Upper lobe of left lung (tissue), 6 donors: ENCODE results near the gene NAPB. TPM values are rescaled to one million over a fixed set of nuclear protein-coding genes. Genes with fewer than 3 reads are reported as not detected.

Experiments
- ATAC-seq, 2 donors: fragments of 200-7000 bp; cut with Tn5 transposase; one replicate each; pipeline ENCODE4 v1.9.1; 2022; ENCODE audit warnings: mild to moderate bottlenecking in 2 of 2, moderate library complexity in 2 of 2; ENCODE audit not compliant: low FRiP score in 2 of 2
- DNase-seq, 2 donors: peaks; one replicate each; pipeline ENCODE4 v3.0.0-alpha.2; 2019 to 2020
- H3K27ac ChIP-seq, 4 donors: fragments of 200-600 bp; sonication (generic); one replicate each; pipeline ENCODE4 v1.5.1; 2016 to 2019
- H3K27me3 ChIP-seq, 4 donors: fragments of 200-600 bp; sonication (generic); one replicate each; pipeline ENCODE4 v1.5.1; 2017 to 2019
- H3K36me3 ChIP-seq, 4 donors: fragments of 200-600 bp; sonication (generic); one replicate each; pipeline ENCODE4 v1.5.1; 2016 to 2019
- H3K4me1 ChIP-seq, 4 donors: fragments of 200-600 bp; sonication (generic); one replicate each; pipeline ENCODE4 v1.5.1; 2018 to 2019
- H3K4me3 ChIP-seq, 4 donors: fragments of 200-600 bp; sonication (generic); one replicate each; pipeline ENCODE4 v1.5.1; 2017 to 2019; ENCODE audit warnings: mild to moderate bottlenecking in 2 of 4, moderate library complexity in 1 of 4
- H3K9me3 ChIP-seq, 4 donors: fragments of 200-600 bp; sonication (generic); one replicate each; pipeline ENCODE4 v1.5.1; 2018 to 2019
- EP300 ChIP-seq, 4 donors: sonication (generic); formaldehyde crosslinking; IDR thresholded peaks; one replicate each; pipeline ENCODE4 v1.5.1; 2017; ENCODE audit warnings: antibody characterized with exemption in 4 of 4, control low read depth in 2 of 4
- POLR2A ChIP-seq, 4 donors: fragments of 450-650 bp; IDR thresholded peaks; one replicate each; pipeline ENCODE4 v1.5.1; 2016 to 2017; ENCODE audit warnings: antibody characterized with exemption in 4 of 4, mild to moderate bottlenecking in 2 of 4
- POLR2AphosphoS5 ChIP-seq, 2 donors: sonication (generic); formaldehyde crosslinking; IDR thresholded peaks; one replicate each; pipeline ENCODE4 v1.5.1; 2017; ENCODE audit warnings: antibody characterized with exemption in 2 of 2
- WGBS, 2 donors: methylation state at CpG; one replicate each; pipeline ENCODE4 v1.1.5; 2017 to 2018; 5-methylcytosine and 5-hydroxymethylcytosine counted together
- total RNA-seq, 6 donors: library from RNA; depleted of rRNA in 4 of 6; stranded (reverse); fragments of >200 nt in 4 of 6; gene quantifications; one replicate each; pipeline versions ENCODE4 v1.1.0 to v1.2.1, GENCODE V29; 2016 to 2021
- TF ChIP-seq, protein P1 (sequence below), 6 experiments: fragments of 450-650 bp in 4 of 6; fragments of 200-600 bp in 2 of 6; sonication (generic) in 2 of 6; IDR thresholded peaks; one replicate each; pipeline ENCODE4 v1.5.1; 2016 to 2019; ENCODE audit warnings: antibody characterized with exemption in 6 of 6
- donor health status: DM: no; HTN: no; CAD: no; lungs with moderate emphysema.
- donor health status: DM: no; HTN: yes; CAD: no; lungs with severe emphysema.

The NAPB gene
- total RNA-seq, 6 donors from 2014 or later, result 9.7 to 27.7 (median 11.1) TPM

DNA sequence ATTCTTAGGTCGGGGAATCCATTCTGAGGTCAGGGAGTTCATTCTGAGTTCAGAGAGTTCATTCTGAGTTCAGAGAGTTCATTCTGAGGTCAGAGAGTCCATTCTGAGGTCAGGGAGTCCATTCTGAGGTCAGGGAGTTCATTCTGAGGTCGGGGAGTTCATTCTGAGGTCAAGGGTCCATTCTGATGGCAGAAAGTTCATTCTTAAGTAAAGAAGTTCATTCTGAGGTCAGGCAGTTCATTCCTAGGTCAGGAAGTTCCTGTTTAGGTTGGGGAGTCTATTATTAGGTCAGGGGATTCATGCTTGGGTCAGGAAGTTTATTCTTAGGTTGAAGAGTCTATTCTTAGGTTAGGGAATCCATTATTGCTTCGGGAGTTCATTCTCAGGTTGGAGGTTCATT is 87.2 kb downstream of the NAPB start:
- ATAC-seq (no peak), DNase-seq (no peak)
- no peak for TF ChIP-seq POLR2AphosphoS5 (IDR thresholded peaks at IDR 0.05)
- no peak for TF ChIP-seq POLR2A (IDR thresholded peaks at IDR 0.05)
- TF ChIP-seq EP300 (IDR thresholded peaks at IDR 0.05), result peak in 2 of 4 donors; percentile 64 to 74
- TF ChIP-seq, protein P1, sequence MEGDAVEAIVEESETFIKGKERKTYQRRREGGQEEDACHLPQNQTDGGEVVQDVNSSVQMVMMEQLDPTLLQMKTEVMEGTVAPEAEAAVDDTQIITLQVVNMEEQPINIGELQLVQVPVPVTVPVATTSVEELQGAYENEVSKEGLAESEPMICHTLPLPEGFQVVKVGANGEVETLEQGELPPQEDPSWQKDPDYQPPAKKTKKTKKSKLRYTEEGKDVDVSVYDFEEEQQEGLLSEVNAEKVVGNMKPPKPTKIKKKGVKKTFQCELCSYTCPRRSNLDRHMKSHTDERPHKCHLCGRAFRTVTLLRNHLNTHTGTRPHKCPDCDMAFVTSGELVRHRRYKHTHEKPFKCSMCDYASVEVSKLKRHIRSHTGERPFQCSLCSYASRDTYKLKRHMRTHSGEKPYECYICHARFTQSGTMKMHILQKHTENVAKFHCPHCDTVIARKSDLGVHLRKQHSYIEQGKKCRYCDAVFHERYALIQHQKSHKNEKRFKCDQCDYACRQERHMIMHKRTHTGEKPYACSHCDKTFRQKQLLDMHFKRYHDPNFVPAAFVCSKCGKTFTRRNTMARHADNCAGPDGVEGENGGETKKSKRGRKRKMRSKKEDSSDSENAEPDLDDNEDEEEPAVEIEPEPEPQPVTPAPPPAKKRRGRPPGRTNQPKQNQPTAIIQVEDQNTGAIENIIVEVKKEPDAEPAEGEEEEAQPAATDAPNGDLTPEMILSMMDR (IDR thresholded peaks at IDR 0.05), result no peak
- H3K36me3 ChIP-seq, result no peaks in the 10 kb centered on the region
- peaks cover 0 to 3% (median 0%) of the 10 kb centered on the region in 4 donors for H3K4me1 ChIP-seq
- no peak overlapping the region for H3K27ac ChIP-seq
- H3K4me3 ChIP-seq, result no peak overlapping the region
- no peaks in the 10 kb centered on the region for H3K9me3 ChIP-seq
- WGBS, 2 donors, result 39 to 51% methylated on average over 3 of the region's 3 CpGs
- H3K27me3 ChIP-seq, result no peaks in the 10 kb centered on the region

DNA sequence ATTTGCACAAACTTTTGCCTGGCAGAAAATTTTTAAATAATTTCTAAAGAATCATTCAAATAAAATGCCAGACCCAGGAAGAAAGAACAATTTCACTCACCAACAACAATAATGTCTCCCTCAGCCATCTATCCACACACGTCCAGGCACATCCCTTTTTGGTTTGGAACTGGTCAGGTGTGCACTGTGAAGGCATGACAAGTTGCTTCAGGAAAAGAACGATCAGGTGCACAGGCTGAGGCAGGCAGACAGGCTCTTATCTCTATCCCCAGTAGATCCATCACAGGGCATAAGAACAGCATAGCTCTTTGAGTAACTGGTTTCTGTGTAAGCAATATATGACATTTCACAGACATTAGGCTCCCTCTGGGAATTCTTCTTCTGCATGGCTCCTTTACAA is 88.8 kb downstream of the NAPB start:
- no peak overlapping the region for H3K4me3 ChIP-seq
- H3K27me3 ChIP-seq, result no peaks in the 10 kb centered on the region
- no peaks in the 10 kb centered on the region for H3K9me3 ChIP-seq
- 65 to 69% methylated on average over 2 of the region's 2 CpGs for WGBS, 2 donors
- H3K27ac ChIP-seq, result no peak overlapping the region
- DNase-seq, result no peak
- no peak for ATAC-seq
- no peaks in the 10 kb centered on the region for H3K36me3 ChIP-seq
- TF ChIP-seq, protein P1 (IDR thresholded peaks at IDR 0.05), result no peak
- TF ChIP-seq POLR2A (IDR thresholded peaks at IDR 0.05), result no peak
- no peak for TF ChIP-seq EP300 (IDR thresholded peaks at IDR 0.05)
- no peak for TF ChIP-seq POLR2AphosphoS5 (IDR thresholded peaks at IDR 0.05)
- peaks cover 0 to 3% (median 0%) of the 10 kb centered on the region in 4 donors for H3K4me1 ChIP-seq

DNA sequence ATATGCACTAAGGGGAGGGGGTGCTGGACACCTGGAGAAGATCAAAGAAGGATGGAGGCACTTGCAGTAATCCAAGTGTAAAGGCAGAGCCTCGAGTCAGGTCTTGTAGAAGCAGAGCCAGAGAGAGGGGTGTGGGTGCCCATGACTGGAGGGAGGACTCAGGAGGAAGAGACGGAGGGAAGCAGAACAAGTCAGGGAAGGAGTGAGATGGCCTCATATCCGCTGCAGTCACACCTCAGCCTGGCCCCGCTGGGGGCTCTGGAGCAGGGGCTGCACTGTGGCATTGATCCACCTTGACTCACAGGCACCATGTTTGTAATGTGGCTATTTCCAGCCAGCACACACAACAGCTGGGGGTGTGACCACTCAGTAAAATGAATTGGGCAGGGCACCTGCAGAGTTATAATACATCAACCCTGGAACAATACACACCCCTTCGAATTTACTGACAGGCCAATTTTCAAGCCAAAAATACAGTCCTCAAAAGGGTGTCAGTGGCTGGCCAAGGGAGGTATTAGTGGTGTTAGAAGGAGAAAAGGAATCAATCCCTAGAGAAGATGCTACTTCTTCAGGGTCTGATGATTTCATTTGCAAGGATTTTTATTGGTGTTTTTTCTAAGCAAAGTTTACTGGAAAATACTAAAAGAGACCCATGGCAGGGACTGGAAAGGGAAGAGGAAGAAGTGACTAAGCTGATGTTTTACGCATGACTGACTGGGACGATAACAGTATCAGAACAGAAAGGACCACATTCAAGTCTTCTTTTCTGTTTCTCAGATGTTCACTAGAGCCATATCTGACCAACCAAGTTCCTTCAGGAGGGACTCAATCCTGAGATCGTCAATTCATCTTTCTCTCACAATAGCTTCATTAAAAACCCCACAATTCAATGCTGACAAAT is 89.6 kb downstream of the NAPB start:
- H3K9me3 ChIP-seq, result no peaks in the 10 kb centered on the region
- no peak overlapping the region for H3K27ac ChIP-seq
- H3K4me3 ChIP-seq, result no peak overlapping the region
- TF ChIP-seq POLR2AphosphoS5 (IDR thresholded peaks at IDR 0.05), result no peak
- no peak for TF ChIP-seq EP300 (IDR thresholded peaks at IDR 0.05)
- TF ChIP-seq, protein P1 (IDR thresholded peaks at IDR 0.05), result no peak
- no peak for TF ChIP-seq POLR2A (IDR thresholded peaks at IDR 0.05)
- H3K36me3 ChIP-seq, result no peaks in the 10 kb centered on the region
- ATAC-seq (peak in 1 of 2 donors; percentile 18), DNase-seq (peak in 1 of 2 donors; percentile 50)
- WGBS, 2 donors, result 75 to 79% methylated on average over 8 of the region's 8 CpGs
- no peaks in the 10 kb centered on the region for H3K27me3 ChIP-seq
- peaks cover 0 to 3% (median 0%) of the 10 kb centered on the region in 4 donors for H3K4me1 ChIP-seq

DNA sequence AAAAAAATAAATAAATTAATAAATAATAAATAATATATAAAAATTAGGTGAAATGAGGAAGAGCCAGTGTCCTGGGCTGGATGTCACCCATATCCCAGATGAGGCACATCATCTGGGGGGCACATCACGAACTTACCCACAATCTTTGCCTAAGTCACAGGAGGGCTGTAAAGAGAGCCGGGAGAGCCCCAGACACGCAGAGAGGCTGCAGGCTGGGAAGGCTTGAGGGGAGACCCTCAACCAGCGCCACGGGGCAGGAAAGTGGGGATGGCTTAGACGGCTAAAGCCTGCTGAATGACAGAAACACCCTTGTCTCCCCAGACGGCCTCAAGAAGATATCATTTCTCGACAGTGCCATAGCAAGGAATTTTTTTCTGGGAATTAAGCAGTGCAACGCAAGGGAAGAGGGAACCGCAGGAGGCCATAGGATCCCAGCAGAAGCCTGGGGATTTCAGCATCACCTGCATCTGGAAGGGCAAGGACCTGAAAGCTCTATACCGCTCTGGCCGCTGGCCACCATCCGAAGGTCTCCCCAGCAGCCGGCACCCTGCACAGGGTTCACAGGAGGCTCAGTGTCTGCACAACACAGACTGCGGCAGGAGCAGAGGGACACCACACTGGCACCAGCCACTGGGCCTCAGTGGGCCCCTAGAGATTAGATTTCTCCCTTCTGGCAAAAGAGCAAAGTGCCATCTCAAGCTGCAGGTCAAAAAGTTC is 93.5 kb downstream of the NAPB start:
- Histone ChIP-seq H3K4me1 (no peaks in the 10 kb centered on the region), H3K4me3 (no peak overlapping the region), H3K27me3 (no peaks in the 10 kb centered on the region), H3K27ac (no peak overlapping the region), H3K36me3 (no peaks in the 10 kb centered on the region), H3K9me3 (no peaks in the 10 kb centered on the region)
- 91 to 96% methylated on average over 13 to 15 of the region's 15 CpGs for WGBS, 2 donors
- ATAC-seq (no peak), DNase-seq (peak in 1 of 2 donors; percentile 32)
- no peak for TF ChIP-seq POLR2A (IDR thresholded peaks at IDR 0.05)
- no peak for TF ChIP-seq POLR2AphosphoS5 (IDR thresholded peaks at IDR 0.05)
- TF ChIP-seq, protein P1 (IDR thresholded peaks at IDR 0.05), result no peak
- no peak for TF ChIP-seq EP300 (IDR thresholded peaks at IDR 0.05)
